Kidney (tissue), 14 donors: Measurements from ENCODE around the gene GPT2. TPM values are rescaled to one million over a fixed set of nuclear protein-coding genes. Genes with fewer than 3 reads are reported as not detected.

Experiments used
- DNase-seq, 5 donors: peaks; one replicate each; pipeline ENCODE4 v3.0.0-alpha.2; 2013 to 2020
- FAIRE-seq: peaks from 2 replicates; lab custom pipeline; 2012; peaks lifted over from hg19 to GRCh38; lab: Jason Lieb, UNC
- H3K27ac ChIP-seq, 2 donors: one replicate each; pipeline ENCODE4 v1.7.0; 2013; ENCODE audit warnings: low read depth in 2 of 2, low read length in 2 of 2, inconsistent platforms in 1 of 2
- H3K27me3 ChIP-seq: one replicate; pipeline ENCODE4 v1.7.1; 2013; ENCODE audit warnings: low read length, inconsistent platforms; ENCODE audit not compliant: control insufficient read depth, insufficient read depth
- H3K36me3 ChIP-seq, 3 donors: one replicate each; pipeline versions ENCODE4 v1.7.0 to v1.7.1; 2013; ENCODE audit warnings: low read length in 3 of 3, control low read depth in 1 of 3, inconsistent platforms in 1 of 3; ENCODE audit not compliant: insufficient read depth in 3 of 3, control insufficient read depth in 2 of 3
- H3K4me1 ChIP-seq, 3 donors: one replicate each; pipeline versions ENCODE4 v1.7.0 to v1.7.1; 2013; ENCODE audit warnings: low read length in 3 of 3, inconsistent platforms in 1 of 3, low read depth in 1 of 3; ENCODE audit not compliant: control insufficient read depth in 2 of 3, insufficient read depth in 2 of 3
- H3K4me3 ChIP-seq, 3 donors: one replicate each; pipeline versions ENCODE4 v1.7.0 to v1.8.1; 2013; ENCODE audit warnings: low read length in 3 of 3, control low read depth in 1 of 3, inconsistent platforms in 1 of 3
- H3K9ac ChIP-seq, 3 donors: one replicate each; pipeline versions ENCODE4 v1.7.0 to v1.7.1; 2013; ENCODE audit warnings: low read length in 3 of 3, control low read depth in 1 of 3, inconsistent platforms in 1 of 3
- H3K9me3 ChIP-seq, 3 donors: one replicate each; pipeline versions ENCODE4 v1.7.0 to v1.7.1; 2013; ENCODE audit warnings: low read length in 3 of 3, control low read depth in 1 of 3, inconsistent platforms in 1 of 3; ENCODE audit not compliant: control insufficient read depth in 2 of 3, insufficient read depth in 1 of 3
- intact Hi-C: fragments of 100-400 bp; cut with DNase I; formaldehyde crosslinking; loops from one replicate; pipeline ENCODE4 v1.11.1; 2022
- polyA plus RNA-seq: library from polyadenylated mRNA; stranded (reverse); fragments of 350-450 nt; fragmentation: Illumina TruSeq; extraction: RNeasy Lipid Tissue Mini Kit (QIAGEN cat#74804); gene quantifications from one replicate; pipeline ENCODE4 v1.2.3, GENCODE V29; 2014; ENCODE audit warnings: low read depth, low replicate concordance; ENCODE audit not compliant: insufficient read depth
- total RNA-seq: library from RNA; stranded (reverse); fragmentation: NEBNext Ultra II Directional; extraction: Animal tissue kit (Norgen Biotek cat#: 25700); gene quantifications from one replicate; pipeline ENCODE4 v1.2.1, GENCODE V29; 2021
- TF ChIP-seq, protein P1 (sequence below): IDR thresholded peaks from 3 replicates; pipeline ENCODE4 v1.5.1; 2012; ENCODE audit warnings: mild to moderate bottlenecking, moderate library complexity, borderline replicate concordance; ENCODE audit not compliant: insufficient read depth; ENCODE audit errors: extremely low read depth
- donor health status: control.
- donor health status: control.
- donor health status: control.
- donor health status: control.
- donor health status: control.
- donor health status: DM: yes; HTN: yes; CAD: no.
- donor health status: Normal renal cell carcinoma (clear cell type).

The GPT2 gene
- total and polyA plus RNA-seq, 2 donors from 2014 or later = 6.5 to 37.1 TPM

DNA sequence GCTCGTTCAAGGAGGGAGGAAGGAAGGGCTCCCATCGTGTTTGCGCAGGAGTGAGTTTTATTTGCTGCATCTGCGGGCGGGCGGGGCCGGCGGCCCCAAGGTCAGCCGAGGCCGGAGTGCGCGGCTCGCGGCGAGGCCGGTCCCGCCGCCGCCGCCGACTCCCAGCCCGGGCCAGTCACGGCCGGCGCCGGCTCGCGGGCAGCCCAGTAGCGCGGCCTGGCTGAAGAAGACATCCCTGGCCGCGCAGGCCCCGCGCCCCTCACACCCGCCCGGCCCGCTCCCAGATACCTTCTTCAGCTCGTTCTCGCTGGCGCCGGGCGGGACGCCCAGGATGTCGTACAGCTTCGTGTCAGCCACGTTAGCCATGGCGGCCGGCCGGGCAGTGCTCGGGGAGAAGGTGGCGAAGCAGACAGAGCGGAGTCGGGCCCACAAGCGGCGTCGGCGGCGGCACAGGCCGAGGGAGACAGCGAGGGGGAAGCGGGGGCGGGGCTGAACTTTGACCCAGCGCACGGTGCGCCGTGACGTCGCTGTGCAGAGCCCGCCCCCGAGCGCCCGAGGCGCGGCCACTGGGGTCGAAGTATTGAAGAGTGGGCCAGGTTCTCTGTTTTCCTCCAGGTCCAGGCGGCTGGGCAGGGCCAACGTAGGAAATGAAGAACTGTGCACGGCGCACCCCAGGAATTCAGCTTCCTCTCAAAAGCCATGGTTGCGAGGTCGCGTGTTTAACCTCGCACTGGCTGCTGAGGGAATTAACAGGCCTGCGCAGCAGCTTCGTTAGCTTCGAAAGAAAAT is 89.2 kb downstream of the GPT2 start, which contains the start of gene DNAJA2:
Gene DNAJA2, minus strand, starts transcription at position 468 of the 789 bp plus-strand sequence. Its CDS starts 102 bp downstream, at position 366.
- FAIRE-seq (no peak), DNase-seq (peak; percentile 93 to 97 (median 96))
- intact Hi-C loops = no loop called here

DNA sequence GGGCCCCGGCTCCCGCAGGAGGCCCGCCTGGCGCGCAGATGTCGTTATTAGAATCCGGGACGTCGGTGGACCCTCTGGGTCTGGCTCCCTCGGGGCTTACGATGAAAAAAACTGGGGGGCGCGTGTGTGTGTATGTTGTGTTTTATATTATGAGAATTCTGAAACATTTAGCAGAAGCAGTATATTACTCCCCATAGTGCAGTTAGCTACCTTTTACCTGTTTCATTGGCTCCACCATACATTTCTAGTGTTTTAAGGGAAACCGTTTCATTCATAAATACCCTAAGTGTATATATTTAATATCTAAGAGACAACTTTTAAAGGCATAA is 89.8 kb downstream of the GPT2 start:
- Histone ChIP-seq H3K36me3 (peaks cover 0 to 5% (median 3%) of the 10 kb centered on the region in 3 donors), H3K27me3 (no peaks in the 10 kb centered on the region), H3K4me1 (peaks cover 5 to 18% (median 11%) of the 10 kb centered on the region in 3 donors), H3K9me3 (no peaks in the 10 kb centered on the region), H3K4me3 (peak overlapping the region; percentile 69 to 76 (median 69)), H3K9ac (peak overlapping the region; percentile 58 to 86 (median 67)), H3K27ac (peak overlapping the region; percentile 96 to 97)
- DNase-seq (no peak), FAIRE-seq (no peak)
- TF ChIP-seq, protein P1, sequence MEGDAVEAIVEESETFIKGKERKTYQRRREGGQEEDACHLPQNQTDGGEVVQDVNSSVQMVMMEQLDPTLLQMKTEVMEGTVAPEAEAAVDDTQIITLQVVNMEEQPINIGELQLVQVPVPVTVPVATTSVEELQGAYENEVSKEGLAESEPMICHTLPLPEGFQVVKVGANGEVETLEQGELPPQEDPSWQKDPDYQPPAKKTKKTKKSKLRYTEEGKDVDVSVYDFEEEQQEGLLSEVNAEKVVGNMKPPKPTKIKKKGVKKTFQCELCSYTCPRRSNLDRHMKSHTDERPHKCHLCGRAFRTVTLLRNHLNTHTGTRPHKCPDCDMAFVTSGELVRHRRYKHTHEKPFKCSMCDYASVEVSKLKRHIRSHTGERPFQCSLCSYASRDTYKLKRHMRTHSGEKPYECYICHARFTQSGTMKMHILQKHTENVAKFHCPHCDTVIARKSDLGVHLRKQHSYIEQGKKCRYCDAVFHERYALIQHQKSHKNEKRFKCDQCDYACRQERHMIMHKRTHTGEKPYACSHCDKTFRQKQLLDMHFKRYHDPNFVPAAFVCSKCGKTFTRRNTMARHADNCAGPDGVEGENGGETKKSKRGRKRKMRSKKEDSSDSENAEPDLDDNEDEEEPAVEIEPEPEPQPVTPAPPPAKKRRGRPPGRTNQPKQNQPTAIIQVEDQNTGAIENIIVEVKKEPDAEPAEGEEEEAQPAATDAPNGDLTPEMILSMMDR = no peak
- intact Hi-C loops = no loop called here

More for the DNA sequence above, 89.2 kb downstream of the GPT2 start, which contains the start of gene DNAJA2:
- Histone ChIP-seq H3K4me1 (peaks cover 5 to 18% (median 11%) of the 10 kb centered on the region in 3 donors), H3K9me3 (no peaks in the 10 kb centered on the region), H3K36me3 (peaks cover 0 to 9% (median 5%) of the 10 kb centered on the region in 3 donors), H3K9ac (peak within 1 kb of the TSS; percentile 77 to 86 (median 77)), H3K27ac (peak within 1 kb of the TSS; percentile 96 to 97), H3K27me3 (no peaks in the 10 kb centered on the region), H3K4me3 (peak within 1 kb of the TSS; percentile 76 to 91 (median 81))
- TF ChIP-seq, protein P1 = no peak

DNA sequence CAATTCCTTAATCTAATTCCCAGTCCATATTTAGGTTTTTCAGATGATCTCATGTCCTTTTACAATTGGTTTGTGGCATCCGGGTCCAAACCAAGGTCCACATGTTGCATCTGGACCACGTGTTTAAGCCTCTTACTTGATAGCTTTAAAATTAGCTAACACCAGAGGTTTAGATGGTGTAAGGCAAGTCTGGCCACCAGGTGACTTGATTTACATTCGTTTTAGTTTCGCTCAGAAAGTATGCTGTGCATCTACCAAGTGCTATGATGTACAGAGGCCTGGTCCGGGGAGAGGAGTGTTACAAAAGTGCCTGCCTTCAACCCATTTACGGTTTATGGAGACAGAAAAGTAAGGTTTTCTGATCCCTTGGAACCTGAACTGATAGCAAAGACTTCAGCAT is 90.2 kb downstream of the GPT2 start:
- peak in 2 of 5 donors; percentile 11 to 25 for DNase-seq
- FAIRE-seq = no peak
- Histone ChIP-seq H3K4me1 (peaks cover 5 to 18% (median 11%) of the 10 kb centered on the region in 3 donors), H3K4me3 (peak overlapping the region; percentile 69 to 76 (median 69)), H3K9me3 (no peaks in the 10 kb centered on the region), H3K27ac (peak overlapping the region in 1 of 2 donors; percentile 96), H3K36me3 (peaks cover 0 to 4% (median 1%) of the 10 kb centered on the region in 3 donors), H3K27me3 (no peaks in the 10 kb centered on the region), H3K9ac (peak overlapping the region in 2 of 3 donors; percentile 58 to 86)
- TF ChIP-seq, protein P1 = no peak
- intact Hi-C loops = no loop called here
